Endothelial cell of umbilical vein (primary cell): Measurements from ENCODE around the gene PCNX1. TPM values are rescaled to one million over a fixed set of nuclear protein-coding genes. Genes with fewer than 3 reads are reported as not detected.

Experiments used
- BruUV-seq: library from RNA; stranded (reverse); fragments of 400-500 nt; replicated peaks from 2 replicates; lab custom pipeline; 2021; lab: Mats Ljungman, UMichigan
- CTCF ChIA-PET: fragments of 300-600, 350-600 bp; sonication (Branson Sonifier 250); formaldehyde crosslinking; loops from one replicate; lab custom pipeline; 2021; ENCODE audit warnings: antibody characterized with exemption, inconsistent platforms; lab: Charles Lee
- POLR2A ChIA-PET: fragments of 300-600, 350-600 bp; sonication (Branson Sonifier 250); formaldehyde crosslinking; loops from one replicate; lab custom pipeline; 2021; ENCODE audit warnings: antibody characterized with exemption, inconsistent platforms; lab: Charles Lee
- DNase-seq: peaks from one replicate; pipeline ENCODE4 v3.0.0-alpha.2; 2011; ENCODE audit warnings: low read depth, low spot score
- FAIRE-seq: peaks from 2 replicates; lab custom pipeline; 2011; peaks lifted over from hg19 to GRCh38; lab: Jason Lieb, UNC
- H2AFZ ChIP-seq: 2 replicates; pipeline ENCODE4 v1.6.0; 2012; ENCODE audit warnings: low read depth, low read length, control low read depth, inconsistent platforms
- H3K27ac ChIP-seq: 2 replicates; pipeline ENCODE4 v1.5.1; 2011; ENCODE audit warnings: low read depth, mild to moderate bottlenecking, control low read depth, low read length, moderate library complexity; ENCODE audit not compliant: insufficient read depth
- H3K27me3 ChIP-seq, 2 experiments: 2 replicates each; pipeline versions ENCODE4 v1.6.0 to v1.6.1; 2011; ENCODE audit warnings: low read length in 2 of 2, mixed read lengths in 1 of 2; ENCODE audit not compliant: control insufficient read depth in 2 of 2, insufficient read depth in 2 of 2
- H3K36me3 ChIP-seq, 2 experiments: 2 replicates in 1 of 2; 3 replicates in 1 of 2; pipeline ENCODE4 v1.5.1; 2011; ENCODE audit warnings: low read length in 2 of 2, mild to moderate bottlenecking in 1 of 2, moderate library complexity in 1 of 2; ENCODE audit not compliant: control insufficient read depth in 2 of 2, insufficient read depth in 2 of 2; ENCODE audit errors: extremely low read depth in 1 of 2
- H3K4me1 ChIP-seq: 3 replicates; pipeline ENCODE4 v1.5.1; 2011; ENCODE audit warnings: mild to moderate bottlenecking, low read length; ENCODE audit not compliant: control insufficient read depth, insufficient read depth; ENCODE audit errors: extremely low read depth
- H3K4me2 ChIP-seq: 2 replicates; pipeline ENCODE4 v1.6.1; 2011; ENCODE audit warnings: low read length, control low read depth, mixed read lengths; ENCODE audit not compliant: insufficient read depth
- H3K4me3 ChIP-seq, 3 experiments: fragments of 200-600 bp in 1 of 3; sonication (generic), shearing (Covaris generic) in 1 of 3; replicated peaks in 1 of 3; 2 replicates each; pipeline ENCODE4 v1.5.1; 2011 to 2016; ENCODE audit warnings: control low read depth in 3 of 3, low read length in 3 of 3, mild to moderate bottlenecking in 2 of 3, inconsistent platforms in 1 of 3, low read depth in 1 of 3, moderate library complexity in 1 of 3; ENCODE audit not compliant: insufficient read depth in 1 of 3
- H3K79me2 ChIP-seq: 2 replicates; pipeline ENCODE4 v1.6.0; 2012; ENCODE audit warnings: low read length, inconsistent platforms; ENCODE audit not compliant: control insufficient read depth, insufficient read depth
- H3K9ac ChIP-seq: replicated peaks from 2 replicates; pipeline ENCODE3; 2011; ENCODE audit warnings: low read length, control low read depth; ENCODE audit not compliant: insufficient read depth; ENCODE audit errors: extremely low read depth
- H3K9me1 ChIP-seq: replicated peaks from 3 replicates; pipeline ENCODE4 v1.6.0; 2011; ENCODE audit warnings: mild to moderate bottlenecking, low read length; ENCODE audit not compliant: control insufficient read depth, insufficient read depth; ENCODE audit errors: extremely low read depth
- H3K9me3 ChIP-seq: replicated peaks from 2 replicates; pipeline ENCODE4 v1.5.1; 2012; ENCODE audit warnings: low read length, inconsistent platforms; ENCODE audit not compliant: control insufficient read depth, insufficient read depth
- H4K20me1 ChIP-seq: replicated peaks from 2 replicates; pipeline ENCODE3; 2011; ENCODE audit warnings: mild to moderate bottlenecking, low read length; ENCODE audit not compliant: control insufficient read depth, insufficient read depth; ENCODE audit errors: extremely low read depth
- EZH2 ChIP-seq: IDR thresholded peaks from 2 replicates; pipeline ENCODE4 v1.6.1; 2012; ENCODE audit warnings: borderline replicate concordance, low read depth, mild to moderate bottlenecking, moderate library complexity, low read length, inconsistent platforms; ENCODE audit not compliant: severe bottlenecking
- FOS ChIP-seq: IDR thresholded peaks from 2 replicates; pipeline ENCODE4 v1.6.1; 2011; ENCODE audit warnings: mild to moderate bottlenecking, low read length, moderate library complexity, borderline replicate concordance; ENCODE audit not compliant: insufficient read depth
- GATA2 ChIP-seq: IDR thresholded peaks from 2 replicates; pipeline ENCODE4 v1.7.0; 2011; ENCODE audit warnings: low read depth, mild to moderate bottlenecking, moderate library complexity, mixed read lengths, low read length; ENCODE audit not compliant: insufficient read length, insufficient read depth
- JUN ChIP-seq: IDR thresholded peaks from 2 replicates; pipeline ENCODE4 v1.6.1; 2011; ENCODE audit warnings: borderline replicate concordance, low read depth; ENCODE audit not compliant: insufficient read length, insufficient read depth
- MYC ChIP-seq: IDR thresholded peaks from one replicate; pipeline ENCODE4 v1.6.1; 2011; ENCODE audit warnings: mild to moderate bottlenecking, low read depth, low read length
- POLR2A ChIP-seq: IDR thresholded peaks from 2 replicates; pipeline ENCODE4 v1.6.1; 2012; ENCODE audit warnings: low read depth, mild to moderate bottlenecking, control low read depth, low read length
- POLR2AphosphoS5 ChIP-seq: IDR thresholded peaks from 2 replicates; pipeline ENCODE4 v1.6.1; 2012; ENCODE audit warnings: low read depth, mild to moderate bottlenecking, control low read depth, low read length, moderate library complexity; ENCODE audit not compliant: insufficient read depth
- dilution Hi-C: fragments of 300-500 bp; cut with MboI; formaldehyde crosslinking; loops from one replicate; pipeline ENCODE4 v1.15.0; 2019; ENCODE audit warnings: low sequenced_read_pairs; ENCODE audit not compliant: extremely low pct_ligation_motif_present
- intact Hi-C: fragments of 100-400 bp; cut with micrococcal nuclease; formaldehyde crosslinking; loops from one replicate; pipeline ENCODE4 v1.10.0; 2022
- polyA plus RNA-seq, 4 experiments: library from polyadenylated mRNA; depleted of rRNA in 3 of 4; stranded (reverse) in 3 of 4; unstranded in 1 of 4; fragments of >200 nt; gene quantifications; 2 replicates each; pipeline versions ENCODE4 v1.2.1 to v1.2.3, GENCODE V29; 2011 to 2012; ENCODE audit warnings: missing spikeins in 1 of 4
- total RNA-seq: library from RNA; stranded (reverse); gene quantifications from 2 replicates; pipeline ENCODE4 v1.2.3, GENCODE V29; 2021
- TF ChIP-seq, protein P1 (sequence below), 2 donors: IDR thresholded peaks; 1 replicate in 1 of 2; 2 replicates in 1 of 2; pipeline ENCODE4 v1.5.1; 2011; ENCODE audit warnings: low read length in 2 of 2, mild to moderate bottlenecking in 2 of 2, moderate library complexity in 2 of 2, control low read depth in 1 of 2, inconsistent platforms in 1 of 2, low read depth in 1 of 2; ENCODE audit not compliant: insufficient read depth in 1 of 2; ENCODE audit errors: extremely low read depth in 1 of 2
- TF ChIP-seq, protein P2 (sequence below): IDR thresholded peaks from 2 replicates; pipeline ENCODE4 v1.6.1; 2011; ENCODE audit not compliant: insufficient read depth, insufficient read length

The PCNX1 gene
- total and polyA plus RNA-seq, 2 donors (not counting 3 experiments of a cell fraction or from before 2014, with no cell fraction given): 21.4 to 40.5 TPM

DNA sequence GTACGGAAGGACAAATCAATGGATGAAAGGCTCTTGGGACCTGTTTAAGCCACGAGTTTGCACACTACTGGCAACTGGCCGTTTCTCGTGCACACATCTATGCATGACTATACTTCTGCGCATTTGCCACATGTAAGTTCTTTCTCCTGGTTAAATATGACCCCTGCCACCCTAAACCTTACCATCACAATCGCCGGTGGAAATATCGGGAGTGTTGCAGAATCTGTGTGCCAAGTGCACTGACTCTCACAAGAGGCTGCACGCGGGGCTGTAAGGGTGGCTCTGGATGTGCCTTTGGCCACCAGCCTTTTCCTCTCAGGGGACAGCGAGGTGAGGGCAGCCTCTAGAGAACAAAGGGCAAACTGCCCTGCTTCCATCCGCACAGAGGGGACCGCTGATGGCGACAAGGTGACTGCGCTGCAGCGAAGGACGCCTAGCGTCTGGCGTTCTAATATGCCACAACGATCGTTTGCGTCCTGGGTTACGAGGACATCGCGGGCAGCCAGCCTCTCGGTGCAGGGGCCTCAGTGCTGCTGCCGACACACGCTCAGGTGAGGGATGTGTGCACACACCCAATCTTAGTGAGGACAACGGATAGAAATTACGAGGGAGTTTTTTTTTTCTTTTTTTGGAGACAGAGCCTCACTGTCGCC lies 232.2 kb downstream of the PCNX1 start:
- Histone ChIP-seq H3K4me3 (no peak overlapping the region), H3K27me3 (no peaks in the 10 kb centered on the region), H3K9me1 (no peaks in the 10 kb centered on the region), H3K27ac (no peak overlapping the region), H3K4me1 (peaks cover 15% of the 10 kb centered on the region), H3K36me3 (no peaks in the 10 kb centered on the region), H4K20me1 (no peaks in the 10 kb centered on the region), H3K9me3 (no peaks in the 10 kb centered on the region), H2AFZ (no peak overlapping the region), H3K9ac (no peak overlapping the region), H3K4me2 (no peak overlapping the region), H3K79me2 (no peaks in the 10 kb centered on the region)
- ChIA-PET POLR2A (no interaction called here), CTCF (interaction anchor here (0.6 to 5.0 kb wide), 23 partner anchors 9 to 715 kb away, joined by 3 to 74 read pairs (median 3); no protein-coding TSS in a partner anchor)
- no peak for DNase-seq
- no TSS peak for BruUV-seq
- TF ChIP-seq POLR2AphosphoS5: no peak
- TF ChIP-seq, protein P1, sequence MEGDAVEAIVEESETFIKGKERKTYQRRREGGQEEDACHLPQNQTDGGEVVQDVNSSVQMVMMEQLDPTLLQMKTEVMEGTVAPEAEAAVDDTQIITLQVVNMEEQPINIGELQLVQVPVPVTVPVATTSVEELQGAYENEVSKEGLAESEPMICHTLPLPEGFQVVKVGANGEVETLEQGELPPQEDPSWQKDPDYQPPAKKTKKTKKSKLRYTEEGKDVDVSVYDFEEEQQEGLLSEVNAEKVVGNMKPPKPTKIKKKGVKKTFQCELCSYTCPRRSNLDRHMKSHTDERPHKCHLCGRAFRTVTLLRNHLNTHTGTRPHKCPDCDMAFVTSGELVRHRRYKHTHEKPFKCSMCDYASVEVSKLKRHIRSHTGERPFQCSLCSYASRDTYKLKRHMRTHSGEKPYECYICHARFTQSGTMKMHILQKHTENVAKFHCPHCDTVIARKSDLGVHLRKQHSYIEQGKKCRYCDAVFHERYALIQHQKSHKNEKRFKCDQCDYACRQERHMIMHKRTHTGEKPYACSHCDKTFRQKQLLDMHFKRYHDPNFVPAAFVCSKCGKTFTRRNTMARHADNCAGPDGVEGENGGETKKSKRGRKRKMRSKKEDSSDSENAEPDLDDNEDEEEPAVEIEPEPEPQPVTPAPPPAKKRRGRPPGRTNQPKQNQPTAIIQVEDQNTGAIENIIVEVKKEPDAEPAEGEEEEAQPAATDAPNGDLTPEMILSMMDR (IDR thresholded peaks at IDR 0.05; ENCODE audit: extremely low read depth in 1 of 2, insufficient read depth in 1 of 2, low read depth in 1 of 2, low read length in 2 of 2): no peak
- TF ChIP-seq, protein P2, sequence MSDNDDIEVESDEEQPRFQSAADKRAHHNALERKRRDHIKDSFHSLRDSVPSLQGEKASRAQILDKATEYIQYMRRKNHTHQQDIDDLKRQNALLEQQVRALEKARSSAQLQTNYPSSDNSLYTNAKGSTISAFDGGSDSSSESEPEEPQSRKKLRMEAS: no peak
- no peak for FAIRE-seq
- intact Hi-C loops: loop anchor here (1.0 to 2.0 kb wide), 5 partner anchors 183 to 614 kb away; no protein-coding TSS in a partner anchor
- dilution Hi-C loops: no loop called here

DNA sequence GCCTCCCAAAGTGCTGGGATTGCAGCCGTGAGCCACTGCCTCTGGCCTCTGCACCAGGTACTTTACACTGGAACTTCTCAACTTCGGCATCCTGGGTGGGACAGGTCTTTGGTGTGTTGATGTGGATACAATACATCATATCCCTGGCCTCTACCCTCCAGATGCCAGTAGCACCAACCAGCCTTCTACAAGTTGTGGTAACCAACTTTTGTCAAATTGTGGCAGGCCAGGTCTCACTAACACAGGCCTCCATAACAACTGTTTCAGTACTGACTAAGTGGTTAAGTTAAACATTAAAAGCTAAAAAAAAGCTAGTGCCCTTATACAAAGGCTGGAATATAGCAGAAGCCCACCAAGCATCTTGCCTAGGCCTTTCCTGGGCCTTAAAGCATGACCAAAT lies 232.9 kb downstream of the PCNX1 start:
- Histone ChIP-seq H3K4me2 (no peak overlapping the region), H3K9ac (no peak overlapping the region), H3K27me3 (no peaks in the 10 kb centered on the region), H3K27ac (no peak overlapping the region), H4K20me1 (no peaks in the 10 kb centered on the region), H3K9me1 (no peaks in the 10 kb centered on the region), H3K36me3 (no peaks in the 10 kb centered on the region), H3K9me3 (no peaks in the 10 kb centered on the region), H3K4me3 (no peak overlapping the region), H3K4me1 (peaks cover 15% of the 10 kb centered on the region), H3K79me2 (no peaks in the 10 kb centered on the region), H2AFZ (no peak overlapping the region)
- ChIA-PET POLR2A (no interaction called here), CTCF (interaction anchor here (1.1 to 4.8 kb wide), 5 partner anchors 23 to 715 kb away, joined by 3 to 59 read pairs (median 18); no protein-coding TSS in a partner anchor)
- TF ChIP-seq POLR2AphosphoS5: no peak
- TF ChIP-seq MYC: no peak
- TF ChIP-seq, protein P1 (IDR thresholded peaks at IDR 0.05; ENCODE audit: extremely low read depth in 1 of 2, insufficient read depth in 1 of 2, low read depth in 1 of 2, low read length in 2 of 2): no peak
- TF ChIP-seq FOS: no peak
- TF ChIP-seq JUN: no peak
- TF ChIP-seq, protein P2: no peak
- no peak for TF ChIP-seq EZH2
- TF ChIP-seq POLR2A: no peak
- no peak for TF ChIP-seq GATA2
- FAIRE-seq (no peak), DNase-seq (no peak)
- BruUV-seq: no TSS peak
- intact Hi-C loops: no loop called here
- dilution Hi-C loops: no loop called here
